ENCODE measurements around the gene PEX26. TPM values are rescaled to one million over a fixed set of nuclear protein-coding genes. Genes with fewer than 3 reads are reported as not detected.

Gene PEX26
- total RNA-seq, 2 experiments from 2014 or later: 17.6 to 43.5 TPM

- TF ChIP-seq CTCF (conservative IDR thresholded peaks at IDR 0.05; ENCODE audit: low read length) (no peak), EZH2phosphoT487 (IDR thresholded peaks at IDR 0.05; ENCODE audit: borderline replicate concordance, low read depth, low read length) (no peak)
- CTCF ChIA-PET (ENCODE audit: unreplicated experiment): interaction anchor here (1.3 to 2.1 kb wide), 3 partner anchors 28 to 42 kb away, joined by 3 to 5 read pairs (median 5); no protein-coding TSS in a partner anchor
- H4K20me1 ChIP-seq (ENCODE audit: insufficient read depth, low read length): no peaks in the 10 kb centered on the region
- H3K79me2 ChIP-seq (ENCODE audit: insufficient read depth, low read depth, low read length): no peaks in the 10 kb centered on the region
- no peaks in the 10 kb centered on the region for H3K9me3 ChIP-seq (ENCODE audit: low read length)
- no peak overlapping the region; the same call in 1 of the 2 replicates for H2AFZ ChIP-seq (ENCODE audit: low read length)
- intact Hi-C loops (cut with micrococcal nuclease; ENCODE audit: unreplicated experiment): no loop called here
- H3K27ac ChIP-seq (ENCODE audit: low read depth, low read length, poor library complexity, severe bottlenecking): peak overlapping the region; percentile 16
- no peak overlapping the region for H3K4me3 ChIP-seq (ENCODE audit: low read depth, low read length, poor library complexity, severe bottlenecking)
- peaks cover 68% of the 10 kb centered on the region for H3K4me1 ChIP-seq (ENCODE audit: insufficient read depth, low read length, poor library complexity, severe bottlenecking)
- no TSS peak for BruUV-seq (replicated peaks)
- no peak for DNase-seq (ENCODE audit: low spot score)
- H3K36me3 ChIP-seq (ENCODE audit: insufficient read depth, low read length): no peaks in the 10 kb centered on the region
- H3K4me2 ChIP-seq (ENCODE audit: low read length): peak overlapping the region; percentile 47
- no peaks in the 10 kb centered on the region for H3K9me2 ChIP-seq (ENCODE audit: insufficient read depth, low read length)
- POLR2A ChIA-PET: interaction anchor here (0.5 to 6.4 kb wide), 10 partner anchors 18 to 65 kb away, joined by 3 to 48 read pairs (median 4); no protein-coding TSS in a partner anchor
These were observed 48.0 kb upstream of the PEX26 start for GRCh38 chr22:18029686-18030267.

DNA sequence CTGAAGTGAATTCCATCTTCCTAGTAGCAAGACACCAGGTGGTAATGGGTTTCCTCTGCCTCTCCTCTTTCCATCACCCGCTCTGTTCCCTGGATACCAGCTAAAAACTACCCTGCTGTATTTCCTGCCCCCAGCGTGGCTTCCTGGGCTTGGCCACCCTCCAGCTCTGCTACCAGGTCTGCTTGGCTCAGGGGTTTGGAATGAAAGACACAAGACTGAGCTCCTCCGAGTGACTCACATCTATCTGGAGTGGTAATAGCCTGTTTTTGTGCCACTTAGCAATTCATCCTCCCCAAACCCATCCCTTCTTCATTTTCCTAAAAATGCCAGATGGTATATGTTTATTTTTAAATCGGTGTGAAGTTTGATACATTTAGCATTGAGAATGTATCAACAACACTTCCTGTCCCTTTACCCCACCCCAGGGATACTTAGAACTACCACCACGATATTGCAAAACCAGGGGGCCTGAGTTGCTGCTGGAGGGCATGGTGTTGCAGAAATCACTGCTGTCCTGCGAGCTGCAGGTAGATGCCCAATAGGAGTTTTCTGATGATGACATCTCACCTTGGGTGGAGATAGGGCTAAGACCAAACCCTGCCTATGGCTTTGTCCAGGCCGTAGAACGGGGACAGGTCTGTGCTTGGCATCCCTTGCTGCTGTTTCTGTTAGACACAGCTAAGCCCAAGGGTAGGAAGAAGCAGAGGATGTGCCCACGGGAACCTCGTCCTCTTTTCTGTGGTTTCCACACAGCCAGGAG is 45.9 kb upstream of the PEX26 start:
- POLR2A ChIA-PET: interaction anchor here (1.0 to 6.4 kb wide), 4 partner anchors 9 to 31 kb away, joined by 3 to 48 read pairs (median 6); no protein-coding TSS in a partner anchor
- H3K4me1 ChIP-seq (ENCODE audit: insufficient read depth, low read length, poor library complexity, severe bottlenecking): peaks cover 53% of the 10 kb centered on the region
- no TSS peak for BruUV-seq (replicated peaks)
- no peak overlapping the region for H3K4me3 ChIP-seq (ENCODE audit: low read depth, low read length, poor library complexity, severe bottlenecking)
- H2AFZ ChIP-seq (ENCODE audit: low read length): no peak overlapping the region
- no peaks in the 10 kb centered on the region for H3K36me3 ChIP-seq (ENCODE audit: insufficient read depth, low read length)
- intact Hi-C loops (cut with micrococcal nuclease; ENCODE audit: unreplicated experiment): no loop called here
- no peak for TF ChIP-seq EZH2phosphoT487 (IDR thresholded peaks at IDR 0.05; ENCODE audit: borderline replicate concordance, low read depth, low read length)
- TF ChIP-seq CTCF (conservative IDR thresholded peaks at IDR 0.05; ENCODE audit: low read length): no peak
- H3K79me2 ChIP-seq (ENCODE audit: insufficient read depth, low read depth, low read length): no peaks in the 10 kb centered on the region
- CTCF ChIA-PET (ENCODE audit: unreplicated experiment): no interaction called here
- no peak overlapping the region for H3K27ac ChIP-seq (ENCODE audit: low read depth, low read length, poor library complexity, severe bottlenecking)
- H3K4me2 ChIP-seq (ENCODE audit: low read length): no peak overlapping the region
- no peaks in the 10 kb centered on the region for H3K9me3 ChIP-seq (ENCODE audit: low read length)
- DNase-seq (ENCODE audit: low spot score): no peak
- no peaks in the 10 kb centered on the region for H3K9me2 ChIP-seq (ENCODE audit: insufficient read depth, low read length)
- no peaks in the 10 kb centered on the region for H4K20me1 ChIP-seq (ENCODE audit: insufficient read depth, low read length)
